A549 treated with dexamethasone at 1 μM for 4 hours (cell line): ENCODE results near the gene PRADC1. TPM values are rescaled to one million over a fixed set of nuclear protein-coding genes. Genes with fewer than 3 reads are reported as not detected.

Experiments used
- total RNA-seq: library from RNA; stranded (reverse); fragments of 200-300 nt; extraction: Qiagen RNA extraction; gene quantifications from 5 replicates; pipeline ENCODE4 v1.2.3, GENCODE V29; 2022

The PRADC1 gene
- total RNA-seq: 18.4 to 23.8 TPM (median 22.4 TPM) in 5 replicates

GRCh38 chr2:73233154-73233931 lies at the start of gene PRADC1:
Gene PRADC1 (minus strand): TSS chr2:73233239. CDS start chr2:73233160, 79 bp downstream.

DNA sequence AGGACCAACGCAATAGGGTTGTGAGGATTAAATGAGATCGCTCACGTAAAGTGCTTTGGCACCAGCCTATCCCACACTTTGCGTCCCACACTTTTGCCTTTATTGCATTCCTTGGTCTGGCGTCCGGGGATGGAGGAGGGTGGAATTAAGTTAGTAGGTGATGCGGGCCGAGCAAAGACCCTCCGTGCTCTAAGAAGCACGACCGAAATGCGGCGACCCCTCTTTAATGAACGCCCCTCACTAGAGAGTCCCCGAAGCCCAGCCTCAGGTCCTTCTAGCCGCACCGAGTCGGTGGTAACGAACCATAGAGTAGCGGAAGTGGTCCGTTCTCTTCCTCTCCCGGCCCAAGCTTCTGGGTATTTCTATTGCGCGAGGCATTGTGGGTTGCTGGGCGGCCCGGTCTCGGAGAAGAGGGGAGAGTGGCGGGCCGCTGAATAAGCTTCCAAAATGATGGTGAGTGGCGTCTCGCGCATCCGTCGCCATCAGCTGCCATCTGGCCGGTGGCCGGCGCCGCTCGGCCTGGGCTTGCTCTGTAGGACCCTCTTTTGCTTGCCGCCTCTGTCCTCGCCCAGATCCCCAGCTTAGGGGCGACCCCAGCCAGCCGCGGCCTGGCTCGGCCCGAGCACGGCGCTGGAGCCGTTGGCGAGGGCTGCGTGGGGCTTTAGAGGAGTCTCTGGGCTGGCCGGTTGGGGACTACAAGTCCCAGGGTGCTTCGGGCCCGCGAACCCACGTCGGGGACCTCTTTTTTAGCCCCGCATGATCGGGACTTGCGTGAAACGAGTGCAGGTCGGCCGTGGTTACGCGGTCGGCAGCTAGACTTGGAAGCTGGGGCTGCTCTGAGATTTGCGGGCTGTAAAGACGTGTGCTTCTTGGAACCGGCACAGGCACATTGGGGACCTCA lies 1.1 kb upstream of the PRADC1 start, which contains the start of gene CCT7:
Gene CCT7, plus strand, starts transcription at position 377 of the 901 bp plus-strand sequence. Its CDS starts 71 bp downstream, at position 448.

DNA sequence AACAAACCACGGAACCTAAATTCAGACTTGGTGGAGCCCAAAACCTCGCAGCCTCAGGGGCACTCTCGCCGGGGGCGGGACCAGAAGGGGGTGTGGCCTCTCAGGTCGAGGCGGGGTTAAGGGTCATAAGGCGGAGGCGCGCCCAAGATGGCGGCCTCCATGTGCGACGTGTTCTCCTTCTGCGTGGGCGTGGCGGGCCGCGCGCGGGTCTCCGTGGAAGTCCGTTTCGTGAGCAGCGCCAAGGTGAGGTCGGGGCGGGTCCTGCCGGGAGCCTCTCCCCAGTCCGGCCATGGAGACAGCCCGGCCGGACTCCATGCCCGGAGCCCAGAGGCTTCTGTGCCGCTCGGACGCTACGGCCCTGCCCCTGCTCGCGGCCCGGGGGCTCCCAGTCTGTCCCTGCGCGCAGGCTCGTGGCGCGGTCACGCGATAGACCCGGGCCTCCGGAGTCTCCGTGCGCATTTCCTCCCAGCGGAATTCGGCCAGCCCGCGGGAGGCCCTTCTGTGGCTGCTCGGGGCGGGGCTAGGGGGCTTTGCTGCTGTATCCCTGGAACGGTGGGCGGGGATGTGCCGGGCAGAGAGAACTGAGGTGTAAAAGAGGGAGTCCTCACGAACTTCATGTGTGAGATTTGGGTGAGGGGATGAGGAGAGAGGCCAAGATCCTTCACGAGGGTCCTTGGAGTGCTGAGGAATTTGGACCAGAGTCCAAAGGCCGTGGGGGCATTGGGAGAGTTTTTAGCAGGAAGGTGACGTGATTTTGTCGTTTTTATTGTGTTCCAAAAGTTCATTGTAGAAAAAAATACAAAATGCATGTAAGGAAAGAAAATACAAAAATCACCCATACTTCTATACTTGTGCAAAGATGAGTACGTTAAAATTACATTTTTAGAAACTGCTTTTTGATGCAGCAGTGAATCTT lies 18.7 kb downstream of the PRADC1 start, which contains the start of gene SMYD5:
Gene SMYD5, plus strand, starts transcription at position 126 of the 916 bp plus-strand sequence. Its CDS starts 22 bp downstream, at position 148.

DNA sequence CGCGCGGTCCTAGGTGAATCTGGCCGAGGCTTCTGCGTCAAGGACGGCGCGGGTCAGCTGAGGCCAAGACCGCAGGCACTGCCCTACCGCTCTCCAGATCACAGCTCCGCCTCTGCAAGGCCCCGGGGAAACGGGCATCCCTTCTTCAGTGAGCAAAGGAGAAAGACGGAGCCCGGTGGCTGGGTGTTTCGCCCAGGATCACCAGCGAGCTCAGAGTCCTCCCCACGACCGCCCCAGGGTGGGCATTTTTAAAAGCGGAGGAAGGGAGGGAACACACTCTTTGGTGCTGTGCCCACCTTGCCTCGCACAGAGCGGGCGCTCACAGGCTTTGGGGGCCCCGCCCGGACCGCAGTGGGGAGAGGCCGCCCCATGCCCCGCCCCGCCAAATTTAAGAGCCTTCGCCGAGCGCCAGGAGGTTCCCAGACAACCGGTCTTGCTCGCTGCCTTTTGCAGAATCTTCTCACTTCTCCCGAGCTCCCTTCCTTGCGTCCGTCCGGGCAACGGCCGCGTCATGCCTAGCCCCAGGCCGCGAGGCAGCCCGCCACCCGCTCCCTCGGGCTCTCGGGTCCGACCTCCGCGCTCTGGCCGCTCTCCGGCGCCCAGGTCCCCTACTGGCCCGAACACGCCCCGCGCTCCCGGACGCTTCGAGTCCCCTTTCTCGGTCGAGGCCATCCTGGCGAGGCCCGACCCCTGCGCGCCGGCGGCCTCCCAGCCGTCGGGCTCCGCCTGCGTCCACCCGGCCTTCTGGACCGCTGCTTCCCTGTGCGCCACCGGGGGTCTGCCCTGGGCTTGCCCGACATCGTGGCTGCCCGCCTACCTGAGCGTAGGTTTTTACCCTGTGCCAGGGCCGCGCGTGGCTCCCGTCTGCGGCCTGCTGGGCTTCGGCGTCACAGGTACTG lies 30.6 kb downstream of the PRADC1 start, which contains the start of gene NOTO:
Gene NOTO, plus strand, starts transcription at position 419 of the 899 bp plus-strand sequence. Its CDS starts 93 bp downstream, at position 512.

Other genes with a start within 250 kb of the PRADC1 start
- gene SFXN5, start 161.5 kb downstream of the PRADC1 start, total RNA-seq: 9.6 to 14.6 TPM (median 12.7 TPM) in 5 replicates
- gene RAB11FIP5, start 120.3 kb downstream of the PRADC1 start, total RNA-seq: 29.2 to 34.5 TPM (median 32.8 TPM) in 5 replicates
- gene NOTO, start 30.7 kb downstream of the PRADC1 start, total RNA-seq: 0.02 TPM in 3 of 5 replicates, not detected in the others
- gene SMYD5, start 19.0 kb downstream of the PRADC1 start, total RNA-seq: 50.3 to 57.7 TPM (median 53.9 TPM) in 5 replicates
- gene CCT7, start 1.1 kb upstream of the PRADC1 start, total RNA-seq: 634 to 838 TPM (median 651 TPM) in 5 replicates
- 3.9 to 5.6 TPM (median 4.4 TPM) in 5 replicates for gene FBXO41, start 51.2 kb upstream of the PRADC1 start, total RNA-seq
- gene EGR4, start 60.3 kb upstream of the PRADC1 start, total RNA-seq: 0.09 to 0.27 TPM (median 0.12 TPM) in 5 replicates
- gene ALMS1, start 152.6 kb upstream of the PRADC1 start, total RNA-seq: 8.0 to 11.4 TPM (median 9.8 TPM) in 5 replicates